Cardiac muscle cell (in vitro differentiated cells and primary cell): ENCODE measurements around the gene NACC1. TPM values are rescaled to one million over a fixed set of nuclear protein-coding genes. Genes with fewer than 3 reads are reported as not detected.

Experiments
- DNase-seq, 2 donors: peaks; one replicate each; pipeline versions ENCODE4 v3.0.0 to v3.0.0-alpha.2; 2010 to 2017; ENCODE audit warnings: low read depth in 1 of 2, low spot score in 1 of 2
- H3K27ac ChIP-seq: fragments of 200-600 bp; sonication (generic); 2 replicates; pipeline ENCODE4 v1.5.1; 2016
- H3K27me3 ChIP-seq: fragments of 200-600 bp; sonication (generic); 2 replicates; pipeline ENCODE4 v1.6.0; 2016; ENCODE audit warnings: control low read depth
- H3K36me3 ChIP-seq: fragments of 200-600 bp; sonication (generic); 2 replicates; pipeline ENCODE4 v1.5.1; 2016; ENCODE audit warnings: control low read depth
- H3K4me1 ChIP-seq: fragments of 200-600 bp; sonication (generic); 2 replicates; pipeline ENCODE4 v1.8.1; 2017; ENCODE audit warnings: low read depth, mild to moderate bottlenecking, mixed run types
- H3K4me3 ChIP-seq: fragments of 200-600 bp; sonication (generic); 2 replicates; pipeline ENCODE4 v1.5.1; 2016; ENCODE audit warnings: mild to moderate bottlenecking
- H3K9me3 ChIP-seq: fragments of 200-600 bp; sonication (generic); 2 replicates; pipeline ENCODE4 v1.5.1; 2017; ENCODE audit warnings: low read depth, mild to moderate bottlenecking, control low read depth
- CTCF ChIP-seq: IDR thresholded peaks from 2 replicates; pipeline ENCODE4 v1.5.1; 2012; ENCODE audit warnings: low read depth, mild to moderate bottlenecking, low read length
- polyA plus RNA-seq: library from polyadenylated mRNA; unstranded; fragments of >200 nt; fragmentation: Nextera tagmentation; extraction: Ambion mirVana; gene quantifications from 2 replicates; pipeline ENCODE4 v1.2.1, GENCODE V29; 2016
- total RNA-seq: library from RNA; depleted of rRNA; stranded (reverse); fragments of >200 nt; gene quantifications from 2 replicates; pipeline ENCODE4 v1.2.3, GENCODE V29; 2016

Gene NACC1
- total and polyA plus RNA-seq, 2 experiments from 2014 or later: 13.3 to 75.1 TPM

- H3K4me3 ChIP-seq: no peak overlapping the region
- DNase-seq: no peak
- no peak for TF ChIP-seq CTCF
- H3K27ac ChIP-seq: no peak overlapping the region
- no peaks in the 10 kb centered on the region for H3K9me3 ChIP-seq
- H3K36me3 ChIP-seq: no peaks in the 10 kb centered on the region
- H3K27me3 ChIP-seq: no peaks in the 10 kb centered on the region
- no peaks in the 10 kb centered on the region for H3K4me1 ChIP-seq
These were observed 10.5 kb downstream of the NACC1 start for GRCh38 chr19:13128583-13128982.

- Histone ChIP-seq H3K27ac (no peak overlapping the region), H3K9me3 (no peaks in the 10 kb centered on the region), H3K4me3 (no peak overlapping the region), H3K4me1 (no peaks in the 10 kb centered on the region), H3K36me3 (no peaks in the 10 kb centered on the region), H3K27me3 (no peaks in the 10 kb centered on the region)
- DNase-seq: no peak
- TF ChIP-seq CTCF: no peak
These were observed 11.3 kb downstream of the NACC1 start for GRCh38 chr19:13129384-13129783.

- DNase-seq: no peak
- H3K27me3 ChIP-seq: no peaks in the 10 kb centered on the region
- peaks cover 6% of the 10 kb centered on the region for H3K36me3 ChIP-seq
- no peak overlapping the region for H3K4me3 ChIP-seq
- H3K27ac ChIP-seq: no peak overlapping the region
- no peaks in the 10 kb centered on the region for H3K9me3 ChIP-seq
- no peak for TF ChIP-seq CTCF
- no peaks in the 10 kb centered on the region for H3K4me1 ChIP-seq
These were observed 12.9 kb downstream of the NACC1 start for GRCh38 chr19:13130886-13131490.

GRCh38 chr19:13132471-13133180, 14.6 kb downstream of the NACC1 start:
- peak in 1 of 2 donors; percentile 60 for DNase-seq
- H3K27ac ChIP-seq: peak overlapping the region; percentile 43
- H3K36me3 ChIP-seq: peaks cover 15% of the 10 kb centered on the region
- H3K27me3 ChIP-seq: no peaks in the 10 kb centered on the region
- TF ChIP-seq CTCF: no peak
- no peak overlapping the region for H3K4me3 ChIP-seq
- no peaks in the 10 kb centered on the region for H3K4me1 ChIP-seq
- H3K9me3 ChIP-seq: no peaks in the 10 kb centered on the region

- Histone ChIP-seq H3K27ac (peak overlapping the region; percentile 43), H3K36me3 (peaks cover 22% of the 10 kb centered on the region), H3K27me3 (no peaks in the 10 kb centered on the region), H3K9me3 (no peaks in the 10 kb centered on the region), H3K4me1 (no peaks in the 10 kb centered on the region), H3K4me3 (no peak overlapping the region)
- DNase-seq: no peak
- no peak for TF ChIP-seq CTCF
These were observed 15.3 kb downstream of the NACC1 start for GRCh38 chr19:13133241-13133870.
